LoVo (cell line): ENCODE results near the gene TIAM2.
"Not testable (repeated sequence)": the region's sequence is repeated elsewhere in the genome, so short reads cannot be mapped to it uniquely, and the experiment has no call there.

Experiments used
- DNase-seq: peaks from one replicate; pipeline ENCODE4 v3.0.0-alpha.2; 2016; ENCODE audit warnings: low spot score

TIAM2 gene

GRCh38 chr6:155170519-155170918 lies 175.4 kb downstream of the TIAM2 start:
- DNase-seq = no peak

- peak; percentile 79 for DNase-seq
Measured at GRCh38 chr6:155171109-155171746, 176.1 kb downstream of the TIAM2 start.

- no peak for DNase-seq
Measured at GRCh38 chr6:155171747-155172449, 176.8 kb downstream of the TIAM2 start.

- DNase-seq = no peak
Measured at GRCh38 chr6:155173488-155173887, 178.4 kb downstream of the TIAM2 start.

GRCh38 chr6:155174576-155175211 lies 179.6 kb downstream of the TIAM2 start:
- peak; percentile 61 for DNase-seq

- peak; percentile 59 for DNase-seq
Measured at GRCh38 chr6:155177363-155177961, 182.3 kb downstream of the TIAM2 start.

GRCh38 chr6:155181498-155181897 lies 186.4 kb downstream of the TIAM2 start:
- DNase-seq = no peak

- no peak for DNase-seq
Measured at GRCh38 chr6:155182103-155182502, 187.0 kb downstream of the TIAM2 start.

- DNase-seq = no peak
Measured at GRCh38 chr6:155183095-155183494, 188.0 kb downstream of the TIAM2 start.

GRCh38 chr6:155185041-155185440 lies 189.9 kb downstream of the TIAM2 start:
- DNase-seq = not testable (repeated sequence)

- peak; percentile 59 for DNase-seq
Measured at GRCh38 chr6:155185544-155185943, 190.4 kb downstream of the TIAM2 start.

- no peak for DNase-seq
Measured at GRCh38 chr6:155186052-155186658, 191.0 kb downstream of the TIAM2 start.

- no peak for DNase-seq
Measured at GRCh38 chr6:155187106-155187505, 192.0 kb downstream of the TIAM2 start.

- no peak for DNase-seq
Measured at GRCh38 chr6:155187994-155188706, 193.0 kb downstream of the TIAM2 start.

GRCh38 chr6:155188707-155189496 lies 193.8 kb downstream of the TIAM2 start:
- peak; percentile 39 for DNase-seq

- DNase-seq = no peak
Measured at GRCh38 chr6:155190677-155191076, 195.6 kb downstream of the TIAM2 start.

GRCh38 chr6:155193526-155193925 lies 198.4 kb downstream of the TIAM2 start:
- DNase-seq = no peak

GRCh38 chr6:155194399-155194798 lies 199.3 kb downstream of the TIAM2 start:
- DNase-seq = no peak

GRCh38 chr6:155195903-155196302 lies 200.8 kb downstream of the TIAM2 start:
- no peak for DNase-seq

- no peak for DNase-seq
Measured at GRCh38 chr6:155196911-155197310, 201.8 kb downstream of the TIAM2 start.

GRCh38 chr6:155197932-155198331 lies 202.8 kb downstream of the TIAM2 start:
- no peak for DNase-seq
